ENCODE measurements around the gene ZNFX1.

Gene ZNFX1

GRCh38 chr20:49278818-49279676, 1.2 kb upstream of the ZNFX1 start:
- DNase-seq (ENCODE audit: low read depth in 2 of 2), result peak in 1 of 2 donors; percentile 30

DNA sequence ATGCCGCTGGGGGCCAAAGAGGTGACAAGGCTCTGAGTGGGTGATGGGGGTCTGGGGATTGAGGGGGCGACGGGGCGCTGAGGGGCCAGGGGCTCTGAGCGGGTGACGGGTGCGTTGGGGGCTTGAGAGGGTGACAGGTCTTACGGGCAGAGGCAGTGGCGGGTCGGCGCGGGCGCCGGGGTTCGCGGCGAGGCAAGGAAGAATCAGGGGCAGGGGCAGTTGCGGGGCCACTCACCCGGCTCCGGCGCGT, 146 bp downstream of the ZNFX1 start:
- DNase-seq (ENCODE audit: low read depth in 2 of 2), result no peak

DNA sequence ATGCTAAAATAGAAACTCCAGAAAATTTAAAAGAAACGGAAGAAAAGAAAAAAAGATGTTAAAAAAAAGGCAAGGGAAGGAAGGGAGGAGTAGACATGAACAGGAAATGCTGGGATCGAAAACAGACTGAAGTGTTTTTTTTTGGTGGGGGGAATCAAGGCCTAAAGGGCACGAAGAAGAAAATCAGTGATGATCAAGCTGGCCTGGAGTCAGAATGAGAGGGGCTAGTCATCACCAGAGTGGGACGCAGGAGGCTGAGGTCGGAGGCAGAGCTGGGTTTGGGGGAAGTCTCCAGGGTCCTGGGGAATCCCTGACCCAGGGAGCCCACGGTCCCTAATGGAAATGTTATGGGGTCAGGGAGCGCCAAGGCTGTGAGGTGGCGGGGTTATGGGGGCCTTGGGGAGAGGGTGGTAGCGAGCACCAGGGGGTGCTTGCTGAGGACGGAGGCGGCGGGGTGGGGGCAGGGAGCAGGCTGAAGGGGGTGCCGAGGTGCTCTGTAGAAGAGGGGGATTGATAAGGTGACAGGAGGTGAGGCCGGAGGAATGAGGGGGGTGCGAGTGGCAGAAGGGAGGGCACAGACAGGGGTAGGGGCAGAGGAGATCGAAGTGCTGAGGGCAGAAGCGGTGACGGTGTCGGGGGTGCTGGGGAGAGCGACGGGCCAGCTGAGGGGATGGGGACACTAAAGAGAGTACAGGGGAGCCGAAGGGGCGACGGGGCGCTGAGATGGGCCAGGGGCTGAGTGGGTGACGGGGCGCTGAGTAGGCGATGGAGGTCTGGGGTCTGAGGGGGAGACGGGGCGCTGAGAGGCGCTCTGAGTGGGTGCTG, 684 bp downstream of the ZNFX1 start:
- peak in 1 of 2 donors; percentile 47 for DNase-seq (ENCODE audit: low read depth in 2 of 2)

GRCh38 chr20:49276161-49276960, 1.5 kb downstream of the ZNFX1 start:
- DNase-seq (ENCODE audit: low read depth in 2 of 2), result peak; percentile 21 to 42

- no peak for DNase-seq (ENCODE audit: low read depth in 2 of 2)
Measured at GRCh38 chr20:49275636-49276035, 2.2 kb downstream of the ZNFX1 start.

DNA sequence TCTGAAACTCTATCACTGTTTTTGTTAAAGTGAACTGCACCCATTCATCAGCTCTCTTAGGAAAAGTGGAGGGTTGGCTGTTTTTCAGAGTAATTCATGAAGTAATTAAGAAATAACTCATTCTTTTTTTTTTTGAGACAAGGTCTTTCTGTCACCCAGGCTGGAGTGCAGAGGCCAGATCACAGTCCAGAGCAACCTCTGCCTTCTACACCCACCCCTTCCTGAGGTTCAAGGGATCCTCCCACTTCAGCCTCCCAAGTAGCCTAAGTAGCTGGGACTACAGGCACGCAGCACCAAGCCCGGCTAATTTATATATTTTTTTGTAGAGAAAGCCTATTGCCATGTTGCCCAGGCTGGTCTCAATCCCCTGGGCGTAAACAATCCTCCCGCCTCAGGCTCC, 2.6 kb downstream of the ZNFX1 start:
- no peak for DNase-seq (ENCODE audit: low read depth in 2 of 2)

GRCh38 chr20:49273696-49274277, 4.1 kb downstream of the ZNFX1 start:
- DNase-seq (ENCODE audit: low read depth in 2 of 2), result no peak

DNA sequence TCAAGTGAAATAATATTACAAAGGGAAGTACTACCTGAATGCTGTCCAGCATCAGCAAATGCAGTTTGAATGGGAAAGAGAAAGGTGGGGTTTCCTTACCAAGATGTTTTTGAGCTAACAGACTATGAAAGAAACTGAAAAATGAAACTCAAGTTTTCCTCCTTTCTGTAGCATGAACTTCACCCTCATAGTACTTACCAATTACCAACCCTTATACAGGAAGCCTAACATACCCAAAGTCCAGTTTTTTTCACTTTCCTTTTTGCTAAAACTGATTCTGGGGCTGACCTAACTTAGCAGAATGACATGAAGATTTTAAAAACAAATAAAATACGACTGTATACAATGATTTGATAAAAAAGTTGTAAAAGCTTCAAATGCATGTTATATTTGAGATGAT, 5.2 kb downstream of the ZNFX1 start:
- no peak for DNase-seq (ENCODE audit: low read depth in 2 of 2)

DNA sequence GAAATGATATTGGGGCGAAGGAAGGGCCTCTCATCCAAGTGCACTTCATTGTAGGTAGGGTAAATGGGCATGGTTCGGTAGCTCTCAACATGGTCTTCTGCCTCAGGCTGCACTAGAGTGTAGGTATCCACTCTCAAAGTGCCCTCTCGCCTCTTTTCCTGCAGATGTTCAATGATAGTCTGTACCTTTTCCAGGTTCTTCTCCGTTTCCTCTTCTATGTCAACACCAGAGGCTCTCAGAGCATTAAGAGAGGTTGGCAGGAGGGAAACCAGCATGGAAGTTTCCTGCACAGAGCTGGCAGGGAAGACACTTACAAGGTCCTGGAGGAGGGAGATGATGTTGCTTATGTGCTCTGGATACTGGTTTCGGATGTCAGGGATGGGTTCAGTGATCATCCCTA, 7.1 kb downstream of the ZNFX1 start:
- DNase-seq (ENCODE audit: low read depth in 2 of 2), result no peak

DNA sequence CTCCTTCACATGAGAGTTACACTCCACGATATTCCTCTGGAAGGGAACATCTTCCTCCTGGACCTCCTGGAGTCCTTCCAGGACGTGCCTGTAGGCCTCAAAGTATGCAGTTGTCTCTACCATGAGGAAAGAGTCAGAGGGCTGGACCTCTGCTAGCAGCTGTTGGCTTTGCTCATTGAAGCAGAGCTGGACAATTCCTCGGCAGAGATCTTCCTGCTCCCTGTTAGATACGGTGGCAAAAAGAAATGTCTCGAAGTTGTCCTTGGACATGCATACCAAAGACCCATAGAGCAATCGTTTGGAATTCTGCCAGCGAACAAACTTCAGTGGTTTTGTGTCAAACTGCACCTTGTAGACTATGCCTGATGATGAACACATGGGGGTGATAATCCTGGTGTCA, 7.7 kb downstream of the ZNFX1 start:
- DNase-seq (ENCODE audit: low read depth in 2 of 2), result no peak

DNA sequence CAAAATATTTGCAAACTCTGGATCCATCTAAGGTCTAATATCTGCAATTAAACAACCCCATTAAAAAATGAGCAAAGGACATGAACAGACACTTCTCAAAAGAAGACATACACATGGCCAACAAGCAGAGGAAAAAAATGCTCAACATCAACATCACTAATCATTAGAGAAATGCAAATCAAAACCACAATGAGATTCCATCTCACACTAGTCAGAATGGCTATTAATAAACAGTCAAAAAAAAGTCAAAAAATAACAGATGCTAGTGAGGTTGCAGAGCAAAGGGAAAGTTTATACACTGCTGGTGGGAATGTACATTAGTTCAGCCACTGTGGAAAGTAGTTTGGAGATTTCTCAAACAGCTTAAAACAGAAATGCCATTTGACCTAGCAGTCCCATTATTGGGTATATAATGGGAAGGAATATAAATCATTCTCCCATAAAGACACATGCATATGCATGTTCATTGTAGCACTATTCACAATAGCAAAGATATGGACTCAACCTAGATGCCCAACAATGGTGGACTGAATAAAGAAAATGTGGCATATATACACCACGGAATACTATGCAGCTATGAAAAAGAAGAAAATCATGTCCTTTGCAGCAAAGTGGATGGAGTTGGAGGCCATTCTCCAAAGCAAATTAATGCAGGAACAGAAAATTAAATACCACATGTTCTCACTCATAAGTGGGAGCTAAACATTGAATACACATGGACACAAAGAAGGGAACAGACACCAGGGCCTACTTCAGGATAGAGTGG, 9.1 kb downstream of the ZNFX1 start:
- no peak for DNase-seq (ENCODE audit: low read depth in 2 of 2)

DNA sequence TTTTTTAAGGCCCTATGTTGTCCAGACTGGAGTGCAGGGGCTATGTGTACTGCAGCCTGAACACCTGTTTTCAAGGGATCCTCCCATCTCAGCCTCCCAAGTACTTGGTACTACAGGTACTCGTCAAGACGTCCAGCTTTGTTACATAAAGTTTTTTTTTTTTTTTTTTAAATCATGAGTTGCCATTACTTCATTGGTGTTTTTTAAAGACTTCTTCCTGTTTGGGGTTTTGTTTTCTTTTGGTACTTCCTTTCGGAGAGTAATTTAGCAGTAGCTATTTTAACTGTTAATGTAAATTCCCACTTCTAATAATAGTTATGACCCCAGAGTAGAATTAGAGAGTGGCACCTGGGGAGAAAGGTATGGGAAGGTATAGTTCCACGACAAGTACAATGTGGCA, 10.5 kb downstream of the ZNFX1 start:
- DNase-seq (ENCODE audit: low read depth in 2 of 2), result no peak

DNA sequence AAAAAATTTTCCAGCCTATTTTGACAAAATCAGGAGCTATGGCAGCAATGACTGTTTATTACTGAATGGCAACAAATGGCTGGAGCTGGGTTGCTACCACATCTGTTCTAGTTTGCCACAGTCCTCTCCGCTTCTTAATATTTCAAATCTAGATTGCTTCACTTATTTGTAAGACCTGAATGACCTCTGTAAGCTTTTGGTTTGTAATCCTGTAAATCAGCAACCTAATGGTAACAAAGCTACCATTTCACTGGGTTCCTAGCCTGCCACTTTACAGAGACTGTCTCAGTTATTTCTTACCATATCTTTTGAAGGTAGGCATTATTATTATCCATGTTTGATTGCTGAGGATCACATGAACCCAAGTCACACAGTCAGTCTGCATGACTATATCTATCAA, 15.4 kb downstream of the ZNFX1 start:
- no peak for DNase-seq (ENCODE audit: low read depth in 2 of 2)

- no peak for DNase-seq (ENCODE audit: low read depth in 2 of 2)
Measured at GRCh38 chr20:49261173-49261572, 16.7 kb downstream of the ZNFX1 start.

DNA sequence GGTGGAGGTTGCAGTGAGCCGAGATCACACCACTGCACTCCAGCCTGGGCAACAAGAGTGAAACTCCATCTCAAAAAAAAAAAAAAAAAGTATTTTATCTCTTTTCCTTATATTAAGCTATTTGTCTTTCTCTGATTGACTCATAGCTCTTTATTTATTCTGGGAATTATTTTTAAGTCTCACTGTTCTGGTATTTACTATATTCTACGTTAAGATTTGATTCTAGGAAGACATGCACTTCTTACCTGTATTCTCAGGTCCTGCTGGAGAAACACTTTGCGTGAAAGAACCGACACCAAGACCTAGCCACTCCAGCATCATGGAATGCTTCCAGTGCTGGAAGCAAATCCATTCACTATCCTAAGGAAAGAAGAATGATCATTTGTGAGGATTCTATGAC, 17.6 kb downstream of the ZNFX1 start:
- no peak for DNase-seq (ENCODE audit: low read depth in 2 of 2)

GRCh38 chr20:49259799-49260198, 18.1 kb downstream of the ZNFX1 start:
- no peak for DNase-seq (ENCODE audit: low read depth in 2 of 2)

DNA sequence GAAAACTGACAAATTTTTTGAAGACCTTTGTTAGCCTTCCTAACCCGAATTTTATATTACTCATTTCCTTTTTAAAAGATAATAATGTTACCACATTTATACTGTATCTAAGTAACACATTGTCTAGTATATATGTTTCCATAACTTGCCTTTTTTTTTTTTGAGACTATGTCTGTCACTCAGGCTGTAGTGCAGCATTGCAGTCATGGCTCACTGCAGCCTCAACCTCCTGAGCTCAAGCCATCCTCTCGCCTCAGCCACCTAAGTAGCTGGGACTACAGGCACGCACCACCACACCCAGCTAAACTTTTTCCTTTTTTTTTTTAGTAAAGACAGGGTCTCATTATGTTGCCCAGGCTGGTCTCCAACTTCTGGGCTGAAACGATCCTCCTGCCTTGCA, 18.6 kb downstream of the ZNFX1 start:
- DNase-seq (ENCODE audit: low read depth in 2 of 2), result no peak

DNA sequence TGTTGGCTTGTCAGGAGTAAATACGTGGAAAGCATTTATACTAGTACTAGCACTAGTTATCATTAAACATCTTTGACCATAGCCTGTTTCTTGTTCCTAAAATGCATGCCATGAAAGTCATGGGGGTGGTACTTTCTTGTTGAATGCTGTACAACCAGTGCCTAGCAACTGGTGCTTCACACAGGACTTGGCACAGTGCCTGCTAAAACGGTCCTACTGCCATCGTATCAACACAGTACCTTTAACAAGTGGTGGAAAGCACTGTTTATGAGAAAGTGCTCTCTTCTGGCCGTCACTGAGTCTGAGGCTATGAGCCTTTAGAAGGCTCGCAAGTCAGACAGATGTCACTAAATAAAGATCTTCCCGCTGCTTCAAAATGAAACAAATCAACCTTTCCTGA, 21.6 kb downstream of the ZNFX1 start:
- no peak for DNase-seq (ENCODE audit: low read depth in 2 of 2)

DNA sequence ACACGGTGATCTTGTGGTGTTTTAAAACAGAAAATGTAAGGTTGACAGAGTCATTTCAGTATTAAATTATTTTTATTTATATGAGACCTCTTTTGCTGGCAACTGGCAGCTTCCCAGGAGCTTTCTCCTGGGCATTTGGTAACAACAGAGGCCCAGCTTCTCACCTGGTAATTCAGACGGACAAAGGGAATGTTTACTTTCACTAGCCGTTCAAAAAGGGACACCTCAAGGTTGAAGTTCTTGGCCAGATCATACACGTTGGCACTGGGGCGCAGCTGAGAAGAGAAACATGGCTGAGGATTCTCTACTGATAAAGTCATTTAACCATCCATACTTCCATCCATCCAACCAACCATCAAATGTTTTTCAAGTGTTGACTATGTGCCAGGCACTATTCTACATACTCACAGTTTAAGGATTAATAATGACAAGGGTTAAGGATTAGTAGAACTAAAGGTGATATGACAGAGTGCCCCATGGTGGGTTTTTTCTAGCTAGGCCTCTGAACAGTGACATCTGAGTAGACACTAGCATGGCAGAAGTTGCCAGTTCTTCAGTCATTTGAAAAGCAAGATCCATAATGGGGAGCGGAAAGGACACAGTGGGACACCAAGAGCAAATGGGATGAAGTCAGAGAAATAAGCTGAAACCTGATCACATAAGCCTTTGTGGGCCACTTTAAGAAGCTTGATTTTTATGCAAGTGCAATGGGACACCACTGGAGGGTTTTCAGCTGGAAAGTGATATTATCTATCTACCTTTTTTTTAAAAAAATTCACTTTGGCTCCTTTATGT, 25.1 kb downstream of the ZNFX1 start:
- no peak for DNase-seq (ENCODE audit: low read depth in 2 of 2)

DNA sequence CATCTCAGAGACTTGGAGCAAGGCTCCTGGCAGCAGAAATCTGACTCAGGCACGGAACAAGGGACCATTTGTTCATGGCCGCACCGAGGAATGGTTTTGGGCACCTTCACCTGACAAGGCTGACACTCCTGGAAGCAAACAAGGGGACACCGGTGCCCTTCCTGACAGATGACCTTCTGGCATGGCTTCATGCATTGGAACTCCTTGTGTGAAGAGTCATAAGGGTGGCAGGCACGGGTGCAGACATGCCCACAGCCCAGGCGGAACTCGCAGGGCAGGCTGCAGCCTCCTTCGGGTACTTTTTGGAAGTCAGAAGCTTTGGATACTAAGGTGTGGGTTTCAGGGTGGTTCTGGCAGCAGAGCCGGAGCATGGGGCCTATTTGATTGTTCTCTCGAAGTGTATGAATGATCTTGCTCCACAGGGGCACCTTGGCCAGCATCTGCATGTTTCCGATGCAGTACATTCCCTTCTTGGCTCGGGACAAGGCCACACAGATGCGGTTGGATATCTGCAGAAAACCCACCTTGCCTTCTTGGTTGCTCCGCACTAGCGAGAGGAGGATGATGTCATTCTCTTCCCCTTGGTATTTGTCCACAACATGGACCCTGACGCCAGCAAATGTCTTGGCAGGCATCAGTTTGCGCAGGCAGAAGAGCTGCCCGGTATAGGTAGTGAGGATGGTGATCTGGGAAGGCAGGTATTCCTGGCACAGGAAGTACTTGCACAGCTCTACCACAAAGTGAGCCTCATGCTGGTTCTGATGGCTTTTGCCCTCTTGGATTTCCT, 28.8 kb downstream of the ZNFX1 start:
- no peak for DNase-seq (ENCODE audit: low read depth in 2 of 2)

Measured in stimulated activated CD4-positive, alpha-beta T cell treated with anti-CD3 and anti-CD28 coated beads, Interleukin-1b, Interleukin-23, amount 100 ng/mL, for 4 hours (primary cell).